HG02610 (cell line): ENCODE results near the gene COMP.
"Not testable (repeated sequence)": the region's sequence is repeated elsewhere in the genome, so short reads cannot be mapped to it uniquely, and the experiment has no call there.

Experiments used
- ATAC-seq: cut with Tn5 transposase; IDR thresholded peaks from one replicate; pipeline ENCODE4 v1.9.1; 2021; ENCODE audit warnings: mild to moderate bottlenecking, moderate library complexity; ENCODE audit not compliant: unreplicated experiment

COMP gene

GRCh38 chr19:18749362-18750231 lies 41.5 kb downstream of the COMP start:
- no peak for ATAC-seq

- ATAC-seq = no peak
Observed at GRCh38 chr19:18746401-18747325, 44.4 kb downstream of the COMP start.

- ATAC-seq = no peak
Observed at GRCh38 chr19:18745931-18746330, 45.2 kb downstream of the COMP start.

- no peak for ATAC-seq
Observed at GRCh38 chr19:18745012-18745735, 45.9 kb downstream of the COMP start.

GRCh38 chr19:18743784-18744418 lies 47.2 kb downstream of the COMP start:
- no peak for ATAC-seq

- no peak for ATAC-seq
Observed at GRCh38 chr19:18742838-18743783, 48.0 kb downstream of the COMP start.

GRCh38 chr19:18742324-18742723 lies 48.8 kb downstream of the COMP start:
- ATAC-seq = no peak

GRCh38 chr19:18741124-18742121 lies 49.7 kb downstream of the COMP start:
- no peak for ATAC-seq

GRCh38 chr19:18738961-18739690 lies 52.0 kb downstream of the COMP start:
- no peak for ATAC-seq

GRCh38 chr19:18737954-18738351 lies 53.2 kb downstream of the COMP start:
- no peak for ATAC-seq

GRCh38 chr19:18737337-18737953 lies 53.7 kb downstream of the COMP start:
- no peak for ATAC-seq

- no peak for ATAC-seq
Observed at GRCh38 chr19:18736415-18737336, 54.4 kb downstream of the COMP start.

- ATAC-seq = no peak
Observed at GRCh38 chr19:18735752-18736151, 55.4 kb downstream of the COMP start.

GRCh38 chr19:18735324-18735723 lies 55.8 kb downstream of the COMP start:
- ATAC-seq = no peak

GRCh38 chr19:18733762-18734332 lies 57.3 kb downstream of the COMP start:
- not testable (repeated sequence) for ATAC-seq

- ATAC-seq = no peak
Observed at GRCh38 chr19:18733196-18733647, 57.9 kb downstream of the COMP start.
